ENCODE results near the gene TMEM52B. TPM values are rescaled to one million over a fixed set of nuclear protein-coding genes. Genes with fewer than 3 reads are reported as not detected.

TMEM52B gene
- total and polyA plus RNA-seq, 2 donors from 2014 or later = 25.7 to 292 TPM

- peak overlapping the region; percentile 77 to 91 for H3K27ac ChIP-seq (ENCODE audit: low read depth in 2 of 2, low read length in 2 of 2)
- H3K27me3 ChIP-seq (ENCODE audit: control insufficient read depth, insufficient read depth, low read length) = no peaks in the 10 kb centered on the region
- peak overlapping the region; percentile 19 to 61 (median 22) for H3K4me3 ChIP-seq (ENCODE audit: low read length in 3 of 3)
- peaks cover 0 to 3% (median 0%) of the 10 kb centered on the region in 3 donors for H3K36me3 ChIP-seq (ENCODE audit: control insufficient read depth in 2 of 3, insufficient read depth in 3 of 3, low read length in 3 of 3)
- no peaks in the 10 kb centered on the region for H3K9me3 ChIP-seq (ENCODE audit: control insufficient read depth in 2 of 3, insufficient read depth in 1 of 3, low read length in 3 of 3)
- peak overlapping the region in 2 of 3 donors; percentile 1 to 65 for H3K9ac ChIP-seq (ENCODE audit: low read length in 3 of 3)
- intact Hi-C loops (cut with DNase I) = no loop called here
- DNase-seq (no peak), FAIRE-seq (no peak)
- H3K4me1 ChIP-seq (ENCODE audit: control insufficient read depth in 2 of 3, insufficient read depth in 2 of 3, low read depth in 1 of 3, low read length in 3 of 3) = no peaks in the 10 kb centered on the region
- no peak for TF ChIP-seq CTCF (IDR thresholded peaks at IDR 0.05; ENCODE audit: borderline replicate concordance, extremely low read depth, insufficient read depth)
Measured at GRCh38 chr12:10179776-10180181, 947 bp downstream of the TMEM52B start.

- DNase-seq (no peak), FAIRE-seq (no peak)
- intact Hi-C loops (cut with DNase I) = no loop called here
- H3K4me1 ChIP-seq (ENCODE audit: control insufficient read depth in 2 of 3, insufficient read depth in 2 of 3, low read depth in 1 of 3, low read length in 3 of 3) = no peaks in the 10 kb centered on the region
- H3K27ac ChIP-seq (ENCODE audit: low read depth in 2 of 2, low read length in 2 of 2) = peak overlapping the region; percentile 62 to 66
- no peaks in the 10 kb centered on the region for H3K9me3 ChIP-seq (ENCODE audit: control insufficient read depth in 2 of 3, insufficient read depth in 1 of 3, low read length in 3 of 3)
- TF ChIP-seq CTCF (IDR thresholded peaks at IDR 0.05; ENCODE audit: borderline replicate concordance, extremely low read depth, insufficient read depth) = no peak
- H3K27me3 ChIP-seq (ENCODE audit: control insufficient read depth, insufficient read depth, low read length) = no peaks in the 10 kb centered on the region
- H3K4me3 ChIP-seq (ENCODE audit: low read length in 3 of 3) = peak overlapping the region in 2 of 3 donors; percentile 21 to 61
- H3K36me3 ChIP-seq (ENCODE audit: control insufficient read depth in 2 of 3, insufficient read depth in 3 of 3, low read length in 3 of 3) = peaks cover 0 to 3% (median 0%) of the 10 kb centered on the region in 3 donors
- H3K9ac ChIP-seq (ENCODE audit: low read length in 3 of 3) = peak overlapping the region in 1 of 3 donors; percentile 73
Measured at GRCh38 chr12:10182354-10183049, 3.7 kb downstream of the TMEM52B start.

GRCh38 chr12:10184261-10184843, 5.5 kb downstream of the TMEM52B start:
- H3K9me3 ChIP-seq (ENCODE audit: control insufficient read depth in 2 of 3, insufficient read depth in 1 of 3, low read length in 3 of 3) = no peaks in the 10 kb centered on the region
- FAIRE-seq (no peak), DNase-seq (no peak)
- peak overlapping the region in 2 of 3 donors; percentile 15 to 34 for H3K4me3 ChIP-seq (ENCODE audit: low read length in 3 of 3)
- H3K27me3 ChIP-seq (ENCODE audit: control insufficient read depth, insufficient read depth, low read length) = no peaks in the 10 kb centered on the region
- TF ChIP-seq CTCF (IDR thresholded peaks at IDR 0.05; ENCODE audit: borderline replicate concordance, extremely low read depth, insufficient read depth) = no peak
- peak overlapping the region in 1 of 2 donors; percentile 66 for H3K27ac ChIP-seq (ENCODE audit: low read depth in 2 of 2, low read length in 2 of 2)
- peaks cover 0 to 3% (median 0%) of the 10 kb centered on the region in 3 donors for H3K36me3 ChIP-seq (ENCODE audit: control insufficient read depth in 2 of 3, insufficient read depth in 3 of 3, low read length in 3 of 3)
- H3K4me1 ChIP-seq (ENCODE audit: control insufficient read depth in 2 of 3, insufficient read depth in 2 of 3, low read depth in 1 of 3, low read length in 3 of 3) = no peaks in the 10 kb centered on the region
- intact Hi-C loops (cut with DNase I) = no loop called here
- no peak overlapping the region for H3K9ac ChIP-seq (ENCODE audit: low read length in 3 of 3)

Data from kidney (tissue), 14 donors.